GM12864 (cell line): ENCODE results near the gene UGP2.

Experiments used
- DNase-seq: peaks from one replicate; pipeline ENCODE4 v3.0.0-alpha.2; 2011; ENCODE audit warnings: low read depth
- H3K4me3 ChIP-seq: 2 replicates; pipeline ENCODE4 v1.5.1; 2011; ENCODE audit warnings: mild to moderate bottlenecking, low read depth, low read length, control low read depth
- TF ChIP-seq, protein P1 (sequence below): IDR thresholded peaks from 2 replicates; pipeline ENCODE4 v1.5.1; 2011; ENCODE audit warnings: low read depth, mild to moderate bottlenecking, moderate library complexity, low read length, control low read depth, inconsistent platforms; ENCODE audit errors: missing control alignments

Gene UGP2

DNA sequence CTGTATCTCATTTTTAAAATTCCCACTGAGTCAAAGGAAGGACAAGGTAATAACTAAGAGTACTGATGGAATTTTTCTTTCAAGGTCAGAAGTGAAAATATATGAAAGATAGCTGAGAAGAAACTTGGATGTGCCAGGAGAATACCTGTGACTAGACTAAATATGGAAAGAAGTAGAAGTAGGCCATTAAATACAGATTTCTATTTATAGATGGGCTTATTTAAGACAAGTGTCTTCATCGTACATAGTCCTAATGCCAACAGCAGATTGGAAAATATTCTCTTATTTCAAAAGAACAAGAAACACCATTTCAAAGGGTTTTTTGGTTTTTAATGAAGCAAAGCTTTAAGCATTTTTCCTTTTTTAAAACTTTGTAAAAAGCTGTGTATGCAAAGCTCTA, 22.0 kb downstream of the UGP2 start:
- no peak for DNase-seq
- TF ChIP-seq, protein P1, sequence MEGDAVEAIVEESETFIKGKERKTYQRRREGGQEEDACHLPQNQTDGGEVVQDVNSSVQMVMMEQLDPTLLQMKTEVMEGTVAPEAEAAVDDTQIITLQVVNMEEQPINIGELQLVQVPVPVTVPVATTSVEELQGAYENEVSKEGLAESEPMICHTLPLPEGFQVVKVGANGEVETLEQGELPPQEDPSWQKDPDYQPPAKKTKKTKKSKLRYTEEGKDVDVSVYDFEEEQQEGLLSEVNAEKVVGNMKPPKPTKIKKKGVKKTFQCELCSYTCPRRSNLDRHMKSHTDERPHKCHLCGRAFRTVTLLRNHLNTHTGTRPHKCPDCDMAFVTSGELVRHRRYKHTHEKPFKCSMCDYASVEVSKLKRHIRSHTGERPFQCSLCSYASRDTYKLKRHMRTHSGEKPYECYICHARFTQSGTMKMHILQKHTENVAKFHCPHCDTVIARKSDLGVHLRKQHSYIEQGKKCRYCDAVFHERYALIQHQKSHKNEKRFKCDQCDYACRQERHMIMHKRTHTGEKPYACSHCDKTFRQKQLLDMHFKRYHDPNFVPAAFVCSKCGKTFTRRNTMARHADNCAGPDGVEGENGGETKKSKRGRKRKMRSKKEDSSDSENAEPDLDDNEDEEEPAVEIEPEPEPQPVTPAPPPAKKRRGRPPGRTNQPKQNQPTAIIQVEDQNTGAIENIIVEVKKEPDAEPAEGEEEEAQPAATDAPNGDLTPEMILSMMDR: no peak
- no peak overlapping the region for H3K4me3 ChIP-seq

DNA sequence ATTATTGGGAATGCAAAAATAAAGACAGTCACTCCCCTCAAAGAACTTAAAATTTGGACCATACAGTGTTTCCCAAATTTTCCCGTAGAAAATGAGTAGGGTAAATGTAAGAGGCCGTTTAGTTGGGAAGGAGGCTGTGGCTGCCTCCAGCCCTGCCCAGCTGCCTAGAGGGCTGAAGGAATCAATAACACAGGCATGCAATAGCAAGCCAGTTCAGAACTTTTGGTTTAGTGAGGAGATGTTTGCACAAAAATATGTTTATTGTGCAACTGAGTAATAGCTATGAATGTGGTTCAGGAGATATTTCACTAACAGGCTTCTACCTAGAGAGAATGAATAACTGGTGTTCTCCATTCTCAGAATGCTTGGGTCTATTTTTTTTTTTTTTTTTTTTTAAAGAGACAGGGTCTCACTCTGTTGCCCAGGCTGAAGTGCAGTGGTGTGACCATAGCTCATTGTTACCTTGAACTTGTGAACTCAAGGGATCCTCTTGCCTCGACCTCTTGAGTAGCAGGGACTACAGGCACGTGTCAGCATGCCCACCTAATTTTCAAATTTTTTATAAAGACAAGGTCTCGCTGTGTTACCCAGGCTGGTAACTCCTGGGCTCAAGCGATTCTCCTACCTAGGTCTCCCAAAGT, 23.6 kb downstream of the UGP2 start:
- TF ChIP-seq, protein P1: no peak
- no peak for DNase-seq
- H3K4me3 ChIP-seq: no peak overlapping the region

DNA sequence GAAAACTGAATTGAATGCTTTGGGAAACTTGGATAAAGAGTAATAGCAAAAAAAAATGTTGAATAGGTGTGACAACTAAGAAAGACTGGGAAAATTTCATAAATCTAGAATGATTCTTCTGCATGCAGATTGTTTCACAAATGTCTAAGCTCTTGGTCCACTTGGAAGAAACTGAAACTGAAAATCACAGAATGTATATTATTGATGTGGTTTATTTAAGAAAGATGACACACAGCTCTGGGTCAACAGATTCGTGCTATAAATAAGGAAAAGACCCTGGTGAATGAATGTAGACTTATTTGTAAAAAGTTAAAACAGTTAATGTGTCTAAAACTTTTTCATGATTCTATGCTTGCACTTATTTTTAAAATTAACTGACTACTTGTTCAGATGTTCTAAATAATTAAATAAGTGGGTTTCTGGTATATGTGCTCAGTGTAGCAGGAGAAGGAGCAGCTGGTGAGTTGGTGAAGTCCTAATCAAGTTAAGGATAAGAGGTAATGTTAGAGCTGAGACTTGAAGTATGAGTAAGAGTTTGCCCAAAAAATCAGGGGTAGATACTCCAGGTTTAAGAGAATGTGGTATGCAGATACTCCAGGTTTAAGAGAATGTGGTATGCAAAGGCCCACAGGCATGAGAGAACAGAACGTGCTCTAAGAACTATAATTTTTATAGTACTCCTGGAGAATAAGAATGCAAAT, 24.5 kb downstream of the UGP2 start:
- no peak for DNase-seq
- TF ChIP-seq, protein P1: no peak
- H3K4me3 ChIP-seq: no peak overlapping the region

DNA sequence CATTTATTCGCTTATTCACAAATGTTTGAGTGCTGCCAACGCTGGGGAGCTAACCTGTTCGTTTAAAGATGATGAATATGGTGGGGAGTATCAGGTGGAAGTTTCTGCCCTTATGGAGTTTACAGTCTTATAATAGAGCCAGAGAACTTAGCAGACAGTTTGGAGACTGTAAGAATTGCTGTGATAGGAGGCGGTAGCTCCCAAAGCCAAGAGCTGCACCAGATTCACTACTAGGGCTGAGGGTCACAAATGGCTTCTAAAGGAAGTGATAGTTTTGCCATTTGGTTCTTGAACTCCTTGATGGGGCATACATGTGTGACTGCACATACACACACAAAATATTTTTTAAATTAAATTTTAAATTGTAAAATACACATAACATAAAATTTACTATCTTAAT, 29.0 kb downstream of the UGP2 start:
- TF ChIP-seq, protein P1: no peak
- no peak overlapping the region for H3K4me3 ChIP-seq
- no peak for DNase-seq

DNA sequence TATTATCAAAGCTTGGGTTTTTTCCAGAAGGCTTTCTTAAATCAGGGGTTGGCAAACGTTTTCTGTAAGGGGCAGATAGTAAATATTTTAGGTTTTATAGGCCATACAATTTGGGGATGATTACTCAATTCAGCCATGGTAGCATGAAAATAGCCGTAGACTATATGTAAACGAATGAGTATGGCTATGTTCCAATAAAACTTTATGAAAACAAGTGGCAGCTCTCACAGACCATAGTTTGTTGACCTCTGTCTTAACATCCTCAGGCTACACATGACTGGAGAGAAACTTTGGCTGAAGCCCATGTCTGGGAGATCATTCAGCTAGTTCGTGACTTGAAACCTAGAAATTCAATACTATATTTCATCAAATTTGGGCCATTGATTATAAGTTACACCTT, 30.2 kb downstream of the UGP2 start:
- DNase-seq: no peak
- no peak overlapping the region for H3K4me3 ChIP-seq
- TF ChIP-seq, protein P1: no peak

DNA sequence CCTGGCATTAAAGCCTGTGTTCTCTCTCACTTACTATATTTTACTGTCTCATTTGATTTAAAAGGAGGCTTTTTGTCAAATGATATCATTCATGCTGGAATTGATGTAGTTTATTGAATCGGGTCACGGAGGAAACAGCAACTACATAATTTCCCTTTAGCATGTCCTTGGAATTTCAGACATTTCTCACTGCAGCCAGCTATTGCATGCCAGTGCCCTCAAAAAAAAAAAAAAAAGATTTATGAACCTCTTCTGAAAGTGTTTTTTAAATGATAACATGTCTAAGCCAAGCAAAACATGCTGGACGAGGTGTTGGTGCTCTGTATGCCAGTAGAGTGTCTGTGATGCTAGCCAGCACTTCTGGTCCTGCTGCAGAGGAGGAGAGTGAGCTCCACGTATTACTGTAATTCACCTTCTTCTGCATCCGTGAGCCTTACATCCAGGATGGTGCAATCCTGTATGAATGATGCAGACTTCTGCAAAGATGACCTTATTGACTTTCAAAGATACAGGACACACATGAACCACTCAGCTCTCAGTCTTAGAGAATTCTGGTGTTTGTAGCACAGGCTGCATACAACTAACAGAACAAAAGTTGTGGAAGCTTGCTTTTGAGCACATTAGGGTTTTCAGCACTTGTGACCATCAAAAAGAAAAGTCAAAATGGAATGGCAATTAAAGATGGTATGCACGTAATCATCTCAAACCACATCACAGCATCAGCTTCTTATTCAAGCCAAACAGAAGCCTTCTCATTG, 31.1 kb downstream of the UGP2 start:
- no peak for DNase-seq
- TF ChIP-seq, protein P1: no peak
- H3K4me3 ChIP-seq: no peak overlapping the region
